ENCODE results near the gene SLC16A13.
"Not testable (repeated sequence)": the region's sequence is repeated elsewhere in the genome, so short reads cannot be mapped to it uniquely, and the experiment has no call there.

Gene SLC16A13

GRCh38 chr17:7047566-7047965 is 11.8 kb downstream of the SLC16A13 start:
- no peak for TF ChIP-seq POLR2A (IDR thresholded peaks at IDR 0.05; ENCODE audit: low read length)
- TF ChIP-seq GATA1 (IDR thresholded peaks at IDR 0.05; ENCODE audit: low read depth, low read length), result no peak
- no peak for DNase-seq

GRCh38 chr17:7048968-7049367 is 13.2 kb downstream of the SLC16A13 start:
- TF ChIP-seq POLR2A (IDR thresholded peaks at IDR 0.05; ENCODE audit: low read length), result no peak
- no peak for TF ChIP-seq GATA1 (IDR thresholded peaks at IDR 0.05; ENCODE audit: low read depth, low read length)

GRCh38 chr17:7050583-7050982 is 14.8 kb downstream of the SLC16A13 start:
- not testable (repeated sequence) for DNase-seq

More at GRCh38 chr17:7048968-7049367, 13.2 kb downstream of the SLC16A13 start:
- DNase-seq, result no peak

- no peak for DNase-seq
- TF ChIP-seq GATA1 (IDR thresholded peaks at IDR 0.05; ENCODE audit: low read depth, low read length), result no peak
- TF ChIP-seq POLR2A (IDR thresholded peaks at IDR 0.05; ENCODE audit: low read length), result no peak
These were observed 20.6 kb downstream of the SLC16A13 start for GRCh38 chr17:7056386-7056785.

GRCh38 chr17:7058831-7059447 is 23.1 kb downstream of the SLC16A13 start:
- TF ChIP-seq POLR2A (IDR thresholded peaks at IDR 0.05; ENCODE audit: low read length) (no peak), GATA1 (IDR thresholded peaks at IDR 0.05; ENCODE audit: low read depth, low read length) (no peak)

GRCh38 chr17:7060165-7060891 is 24.5 kb downstream of the SLC16A13 start:
- no peak for TF ChIP-seq POLR2A (IDR thresholded peaks at IDR 0.05; ENCODE audit: low read length)
- TF ChIP-seq GATA1 (IDR thresholded peaks at IDR 0.05; ENCODE audit: low read depth, low read length), result no peak
- no peak for DNase-seq

More at GRCh38 chr17:7058831-7059447, 23.1 kb downstream of the SLC16A13 start:
- no peak for DNase-seq

GRCh38 chr17:7063518-7064094 is 27.8 kb downstream of the SLC16A13 start:
- no peak for TF ChIP-seq GATA1 (IDR thresholded peaks at IDR 0.05; ENCODE audit: low read depth, low read length)
- no peak for TF ChIP-seq POLR2A (IDR thresholded peaks at IDR 0.05; ENCODE audit: low read length)

GRCh38 chr17:7064261-7064660 is 28.4 kb downstream of the SLC16A13 start:
- no peak for DNase-seq
- TF ChIP-seq POLR2A (IDR thresholded peaks at IDR 0.05; ENCODE audit: low read length) (no peak), GATA1 (IDR thresholded peaks at IDR 0.05; ENCODE audit: low read depth, low read length) (no peak)

More at GRCh38 chr17:7063518-7064094, 27.8 kb downstream of the SLC16A13 start:
- no peak for DNase-seq

- DNase-seq, result no peak
- TF ChIP-seq GATA1 (IDR thresholded peaks at IDR 0.05; ENCODE audit: low read depth, low read length) (no peak), POLR2A (IDR thresholded peaks at IDR 0.05; ENCODE audit: low read length) (no peak)
These were observed 31.4 kb downstream of the SLC16A13 start for GRCh38 chr17:7067198-7067597.

- DNase-seq, result no peak
- no peak for TF ChIP-seq POLR2A (IDR thresholded peaks at IDR 0.05; ENCODE audit: low read length)
- TF ChIP-seq GATA1 (IDR thresholded peaks at IDR 0.05; ENCODE audit: low read depth, low read length), result no peak
These were observed 32.5 kb downstream of the SLC16A13 start for GRCh38 chr17:7068268-7068667.

GRCh38 chr17:7070712-7071111 is 34.9 kb downstream of the SLC16A13 start:
- no peak for DNase-seq
- TF ChIP-seq POLR2A (IDR thresholded peaks at IDR 0.05; ENCODE audit: low read length) (no peak), GATA1 (IDR thresholded peaks at IDR 0.05; ENCODE audit: low read depth, low read length) (no peak)

- DNase-seq, result no peak
- TF ChIP-seq POLR2A (IDR thresholded peaks at IDR 0.05; ENCODE audit: low read length), result no peak
- TF ChIP-seq GATA1 (IDR thresholded peaks at IDR 0.05; ENCODE audit: low read depth, low read length), result no peak
These were observed 36.6 kb downstream of the SLC16A13 start for GRCh38 chr17:7072406-7072805.

GRCh38 chr17:7074931-7075330 is 39.1 kb downstream of the SLC16A13 start:
- no peak for TF ChIP-seq GATA1 (IDR thresholded peaks at IDR 0.05; ENCODE audit: low read depth, low read length)
- TF ChIP-seq POLR2A (IDR thresholded peaks at IDR 0.05; ENCODE audit: low read length), result no peak
- DNase-seq, result no peak

- no peak for TF ChIP-seq POLR2A (IDR thresholded peaks at IDR 0.05; ENCODE audit: low read length)
- no peak for TF ChIP-seq GATA1 (IDR thresholded peaks at IDR 0.05; ENCODE audit: low read depth, low read length)
- DNase-seq, result no peak
These were observed 42.2 kb downstream of the SLC16A13 start for GRCh38 chr17:7077911-7078546.
